Stimulated activated CD8-positive, alpha-beta memory T cell treated with anti-CD3 and anti-CD28 coated beads, Interleukin-4, amount 100 ng/mL, for 1 hour (primary cell): Measurements from ENCODE around the gene IGFBP4.
"Not testable (repeated sequence)": the region's sequence is repeated elsewhere in the genome, so short reads cannot be mapped to it uniquely, and the experiment has no call there.

Experiments used
- DNase-seq, 2 donors: peaks; one replicate each; pipeline ENCODE4 v3.0.0-alpha.2; 2020; ENCODE audit warnings: low read depth in 2 of 2, low spot score in 1 of 2

The IGFBP4 gene

DNA sequence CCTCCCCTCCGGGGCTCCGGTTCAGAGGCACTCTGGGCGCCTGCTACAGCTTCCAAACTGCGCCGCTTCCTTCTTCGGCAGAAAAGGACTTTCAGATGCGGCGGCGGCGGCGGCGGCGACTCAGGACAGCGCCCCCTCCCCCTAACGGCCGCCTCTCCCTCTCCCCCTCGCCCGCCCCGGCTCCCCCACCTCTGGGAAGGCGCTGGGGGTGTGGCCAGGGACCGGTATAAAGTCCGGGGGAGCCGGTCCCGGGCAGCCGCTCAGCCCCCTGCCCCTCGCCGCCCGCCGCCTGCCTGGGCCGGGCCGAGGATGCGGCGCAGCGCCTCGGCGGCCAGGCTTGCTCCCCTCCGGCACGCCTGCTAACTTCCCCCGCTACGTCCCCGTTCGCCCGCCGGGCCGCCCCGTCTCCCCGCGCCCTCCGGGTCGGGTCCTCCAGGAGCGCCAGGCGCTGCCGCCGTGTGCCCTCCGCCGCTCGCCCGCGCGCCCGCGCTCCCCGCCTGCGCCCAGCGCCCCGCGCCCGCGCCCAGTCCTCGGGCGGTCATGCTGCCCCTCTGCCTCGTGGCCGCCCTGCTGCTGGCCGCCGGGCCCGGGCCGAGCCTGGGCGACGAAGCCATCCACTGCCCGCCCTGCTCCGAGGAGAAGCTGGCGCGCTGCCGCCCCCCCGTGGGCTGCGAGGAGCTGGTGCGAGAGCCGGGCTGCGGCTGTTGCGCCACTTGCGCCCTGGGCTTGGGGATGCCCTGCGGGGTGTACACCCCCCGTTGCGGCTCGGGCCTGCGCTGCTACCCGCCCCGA lies at the start of gene IGFBP4:
IGFBP4 (plus strand) TSS at position 255 of the 792 bp plus-strand sequence; CDS start at position 541, 286 bp downstream.
- peak in 1 of 2 donors; percentile 23 for DNase-seq

DNA sequence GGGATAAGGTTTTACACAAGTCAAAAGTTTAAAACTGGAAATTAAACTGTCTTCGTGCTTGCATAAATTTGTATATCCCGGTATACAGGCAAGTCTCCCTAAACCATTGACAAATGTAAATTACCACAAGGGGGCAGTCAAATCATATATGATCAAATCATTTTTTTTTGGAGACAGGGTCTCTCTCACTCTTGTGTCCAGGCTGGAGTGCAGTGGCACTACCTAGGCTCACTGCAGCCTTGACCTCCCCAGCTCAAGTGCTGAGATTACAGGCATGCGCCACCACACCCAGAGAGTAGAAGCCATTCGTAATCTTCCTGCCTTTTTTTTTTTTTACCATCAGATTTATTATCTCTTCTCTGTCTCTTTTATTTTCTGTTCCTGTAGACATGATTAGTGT lies 44.1 kb upstream of the IGFBP4 start:
- no peak for DNase-seq

DNA sequence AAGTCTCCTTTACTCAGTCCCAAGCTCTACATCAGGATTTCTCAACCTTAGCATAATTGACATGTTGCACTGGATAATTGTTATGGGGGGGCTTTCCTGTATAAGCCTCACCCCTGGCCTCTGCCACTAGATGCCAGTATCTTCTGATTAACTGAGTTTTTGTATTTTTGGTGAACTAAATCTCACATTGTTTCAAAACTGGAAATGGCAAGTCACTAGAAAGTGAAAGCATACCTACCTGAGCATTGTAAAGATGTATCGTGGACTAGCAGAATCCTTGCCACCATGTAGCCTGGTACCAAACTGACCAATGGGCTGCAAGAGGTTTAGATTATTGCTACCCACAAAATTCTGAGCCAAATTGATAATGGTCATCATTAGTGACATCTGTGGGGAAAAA lies 40.6 kb upstream of the IGFBP4 start:
- no peak for DNase-seq

DNA sequence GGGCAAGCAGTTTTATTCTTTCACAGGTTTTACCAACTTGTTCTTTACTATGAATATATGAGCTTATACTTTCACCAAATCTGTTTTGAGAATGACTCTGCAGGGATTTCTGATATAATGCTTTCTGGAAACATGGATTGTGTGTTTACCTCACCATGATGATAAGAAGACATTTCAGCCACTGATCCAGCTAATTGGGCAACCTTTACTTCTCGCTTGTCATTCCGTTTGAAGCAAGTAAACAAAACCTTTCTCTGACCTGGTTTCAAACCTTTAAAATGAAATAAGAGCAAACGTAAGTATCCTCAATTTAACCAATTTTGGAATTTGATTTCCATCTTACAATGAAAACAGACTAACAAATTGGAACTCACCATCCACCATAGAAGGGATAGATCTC lies 39.2 kb upstream of the IGFBP4 start:
- DNase-seq, result no peak

DNA sequence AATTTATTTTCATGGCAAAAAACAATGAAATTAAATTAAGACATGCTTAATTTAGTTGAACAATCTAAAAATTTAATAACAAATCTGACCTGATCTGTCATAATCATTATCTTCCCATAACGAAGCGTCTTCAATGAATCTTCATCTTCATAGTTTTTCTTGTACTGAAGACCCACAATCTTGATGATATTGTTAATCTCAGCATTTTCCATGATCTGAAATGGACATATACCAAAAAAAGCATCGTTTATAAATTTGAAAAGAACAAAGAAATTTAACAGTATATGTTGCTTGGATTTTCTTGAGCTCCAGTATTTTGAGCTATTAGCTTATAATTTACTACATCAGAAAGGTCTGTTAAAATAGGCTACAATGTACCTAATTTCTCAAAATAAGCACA lies 35.8 kb upstream of the IGFBP4 start:
- DNase-seq, result no peak

DNA sequence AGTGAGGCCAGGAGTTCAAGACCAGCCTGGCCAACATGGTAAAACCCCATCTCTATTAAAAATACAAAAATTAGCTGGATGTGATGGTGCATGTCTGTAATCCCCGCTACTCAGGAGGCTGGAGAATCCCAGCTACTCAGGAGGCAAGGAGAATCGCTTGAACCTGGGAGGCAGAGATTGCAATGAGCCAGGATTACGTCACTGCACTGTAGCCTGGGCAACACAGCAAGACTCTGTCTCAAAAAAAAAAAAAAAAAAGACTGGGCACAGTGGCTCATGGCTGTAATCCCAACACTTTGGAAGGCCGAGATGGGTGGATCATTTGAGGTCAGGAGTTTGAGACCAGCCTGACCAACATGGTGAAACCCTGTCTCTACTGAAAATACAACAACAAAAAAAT lies 33.7 kb upstream of the IGFBP4 start:
- DNase-seq, result not testable (repeated sequence)

DNA sequence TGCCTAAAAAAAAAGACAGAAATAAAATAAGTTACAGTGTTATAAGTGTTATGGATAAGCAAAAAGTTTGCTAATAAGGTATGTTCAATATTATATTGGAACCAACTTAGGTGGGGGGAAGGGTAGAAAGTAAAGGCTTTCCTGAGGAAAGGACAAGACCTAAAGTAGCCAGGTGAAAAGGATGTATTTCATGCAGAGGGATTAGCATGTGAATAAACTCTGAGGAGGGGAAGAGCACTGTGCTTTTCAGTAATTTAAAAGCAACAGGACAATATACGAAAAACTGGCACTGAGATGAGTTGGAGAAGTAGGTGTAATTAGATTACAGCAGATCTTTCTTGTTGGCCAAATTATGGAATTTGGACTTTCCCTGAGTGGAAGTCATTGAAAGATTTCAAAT lies 33.2 kb upstream of the IGFBP4 start:
- DNase-seq, result no peak

DNA sequence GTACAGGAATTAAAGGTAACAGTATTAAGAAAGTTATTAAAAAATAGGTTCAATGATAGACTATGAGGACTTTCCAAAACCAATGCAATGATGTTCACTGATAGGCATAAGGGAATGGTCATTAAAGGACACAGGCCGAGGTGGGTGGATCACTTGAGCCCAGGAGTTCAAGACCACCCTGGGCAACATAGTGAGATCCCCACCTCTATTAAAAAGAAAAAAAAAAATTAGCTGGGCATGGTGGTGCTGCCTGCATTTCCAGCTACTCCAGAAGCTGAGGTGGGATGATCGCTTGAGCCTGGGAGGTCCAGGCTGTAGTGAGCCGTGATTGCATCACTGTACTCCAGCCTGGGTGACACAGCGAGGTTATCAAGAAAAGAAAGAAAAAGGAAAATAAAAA lies 31.4 kb upstream of the IGFBP4 start:
- DNase-seq, result no peak

DNA sequence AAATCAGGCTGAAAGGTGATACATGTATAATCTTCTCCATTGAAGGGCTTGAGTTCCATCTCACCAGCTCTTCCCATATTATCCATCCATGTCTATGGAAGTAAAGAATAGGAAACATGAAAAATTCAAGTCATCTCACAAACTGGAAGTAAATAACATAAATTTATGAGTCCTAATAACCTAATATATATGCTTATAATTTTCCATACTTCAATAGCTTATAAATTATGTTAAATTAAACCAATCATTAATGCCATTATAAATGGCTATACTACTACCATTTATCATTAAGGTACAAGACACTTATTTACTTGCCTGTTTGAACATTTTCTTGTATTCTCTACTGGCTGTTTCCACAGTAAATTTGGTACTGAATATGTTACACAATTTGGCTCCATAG lies 30.4 kb upstream of the IGFBP4 start:
- DNase-seq, result no peak

DNA sequence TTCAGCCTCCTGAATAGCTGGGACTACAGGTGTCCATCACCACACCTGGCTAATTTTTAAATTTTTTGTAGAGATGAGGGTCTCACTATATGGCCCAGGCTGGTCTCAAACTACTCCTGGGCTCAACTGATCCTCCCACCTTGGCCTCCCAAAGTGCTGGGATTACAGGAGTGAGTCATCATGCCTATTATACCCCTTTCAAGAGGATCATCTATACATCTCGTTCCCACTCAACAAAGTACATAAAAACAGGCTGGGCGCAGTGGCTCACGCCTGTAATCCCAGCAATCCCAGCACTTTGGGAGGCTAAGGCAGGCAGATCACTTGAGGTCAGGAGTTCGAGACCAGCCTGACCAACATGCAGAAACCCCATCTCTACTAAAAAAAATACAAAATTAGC lies 28.9 kb upstream of the IGFBP4 start:
- not testable (repeated sequence) for DNase-seq

DNA sequence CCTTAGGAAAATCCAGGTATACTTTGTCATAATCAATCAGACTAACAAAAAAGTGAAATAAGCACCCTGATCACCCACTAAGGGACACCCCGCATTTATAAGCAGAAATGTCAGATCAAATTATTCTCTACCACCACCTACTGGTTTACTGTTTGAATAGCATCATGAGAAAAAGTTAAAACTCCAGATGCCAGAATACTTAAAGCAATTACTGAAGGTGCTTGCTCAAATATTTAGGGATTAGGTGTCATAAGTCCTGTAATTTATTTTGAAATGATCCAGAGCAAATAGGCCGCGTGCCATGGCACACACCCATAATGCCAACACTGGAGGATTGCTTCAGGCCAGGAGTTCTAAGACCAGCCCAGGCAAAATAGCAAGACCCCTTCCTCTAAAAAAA lies 27.9 kb upstream of the IGFBP4 start:
- no peak for DNase-seq

DNA sequence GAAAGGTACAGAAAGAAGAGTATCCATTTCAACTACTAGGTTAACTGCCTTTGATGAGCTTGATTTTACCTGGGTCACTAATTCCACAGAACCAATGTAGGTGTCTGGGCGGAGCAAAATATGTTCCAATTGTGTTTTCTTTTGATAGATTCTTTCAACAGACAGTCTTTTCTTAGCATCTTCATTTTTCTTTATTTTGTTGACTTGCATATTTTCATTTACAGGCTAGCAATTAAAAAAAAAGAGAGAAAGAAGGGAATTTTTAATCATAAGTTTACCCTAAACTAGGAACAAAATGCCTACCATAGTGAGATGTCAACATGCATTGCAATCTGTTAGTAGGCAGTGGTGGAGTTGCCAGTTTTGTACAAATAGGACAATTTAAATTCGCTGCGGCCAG lies 26.6 kb upstream of the IGFBP4 start:
- no peak for DNase-seq

DNA sequence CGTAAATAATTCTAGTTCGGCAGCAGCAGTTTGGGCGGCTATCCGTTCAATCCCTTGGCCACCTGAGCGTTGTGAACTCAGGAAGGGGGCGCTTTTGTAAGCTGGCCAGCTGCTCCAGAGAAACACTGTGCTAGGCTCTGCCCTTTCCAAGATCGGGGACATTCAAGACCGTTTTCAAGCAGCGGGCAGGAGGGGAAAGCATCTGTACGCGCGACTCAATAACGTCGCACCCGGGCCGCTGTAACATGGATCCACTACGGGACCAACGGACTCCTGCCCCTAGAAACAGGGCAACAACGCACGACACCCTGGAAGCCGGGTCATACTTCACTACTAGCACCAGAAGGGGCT lies 26.0 kb upstream of the IGFBP4 start:
- DNase-seq, result no peak

DNA sequence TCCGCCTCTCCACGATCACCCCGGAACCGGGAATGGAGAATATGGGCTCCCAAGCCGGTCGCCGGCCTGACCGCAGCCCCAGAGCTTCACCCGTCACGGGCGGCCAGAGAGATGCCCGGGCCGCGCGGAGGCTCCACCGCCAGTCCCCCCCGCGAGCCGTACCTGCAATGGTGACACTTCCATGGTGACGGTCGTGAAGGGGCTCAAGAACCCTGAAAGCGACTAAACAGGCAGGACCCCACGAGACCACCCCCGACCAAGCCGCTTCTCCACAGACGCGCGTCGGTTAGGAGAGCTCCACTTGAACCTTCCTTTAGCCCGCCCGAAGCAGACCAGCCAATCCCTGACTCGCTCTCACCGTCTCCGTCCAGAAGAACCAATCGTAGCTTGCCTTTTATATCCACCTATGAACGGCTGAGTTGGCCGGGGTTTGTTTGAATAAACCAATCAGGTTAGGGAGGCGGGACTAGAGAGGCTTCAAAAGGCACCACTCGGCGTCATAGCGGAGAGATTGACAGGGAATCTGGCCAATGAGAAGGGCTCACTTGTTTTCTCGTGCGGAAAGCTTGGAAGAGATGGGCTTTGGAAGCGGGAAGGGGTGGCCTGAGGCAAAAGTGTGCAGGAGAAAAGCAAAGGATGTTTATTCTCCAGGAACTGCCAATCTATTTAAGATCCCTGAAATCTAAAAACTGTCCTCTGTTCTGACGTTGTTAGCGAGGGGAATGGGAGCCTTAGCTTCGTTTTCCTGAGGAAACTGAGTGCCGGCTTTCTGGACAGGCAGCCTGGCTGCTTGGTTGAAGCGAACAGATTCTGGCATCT lies 25.4 kb upstream of the IGFBP4 start, which contains the start of gene TOP2A:
TOP2A (minus strand) TSS at position 288 of the 819 bp plus-strand sequence; CDS start at position 183, 105 bp downstream.
- peak; percentile 81 to 88 for DNase-seq

DNA sequence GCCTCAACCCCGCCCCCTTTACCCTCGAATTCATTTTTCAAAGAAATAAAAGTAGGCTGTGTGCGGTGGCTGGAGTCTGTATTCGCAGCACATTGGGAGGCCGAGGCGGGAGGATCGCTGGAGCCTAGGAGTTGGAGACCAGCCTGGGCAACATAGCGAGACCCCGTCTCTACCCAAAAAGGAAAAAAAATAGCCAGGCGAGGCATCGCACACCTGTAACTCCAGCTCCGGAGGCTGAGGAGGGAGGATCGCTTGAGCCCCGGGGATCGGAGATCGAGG lies 24.9 kb upstream of the IGFBP4 start:
- no peak for DNase-seq

DNA sequence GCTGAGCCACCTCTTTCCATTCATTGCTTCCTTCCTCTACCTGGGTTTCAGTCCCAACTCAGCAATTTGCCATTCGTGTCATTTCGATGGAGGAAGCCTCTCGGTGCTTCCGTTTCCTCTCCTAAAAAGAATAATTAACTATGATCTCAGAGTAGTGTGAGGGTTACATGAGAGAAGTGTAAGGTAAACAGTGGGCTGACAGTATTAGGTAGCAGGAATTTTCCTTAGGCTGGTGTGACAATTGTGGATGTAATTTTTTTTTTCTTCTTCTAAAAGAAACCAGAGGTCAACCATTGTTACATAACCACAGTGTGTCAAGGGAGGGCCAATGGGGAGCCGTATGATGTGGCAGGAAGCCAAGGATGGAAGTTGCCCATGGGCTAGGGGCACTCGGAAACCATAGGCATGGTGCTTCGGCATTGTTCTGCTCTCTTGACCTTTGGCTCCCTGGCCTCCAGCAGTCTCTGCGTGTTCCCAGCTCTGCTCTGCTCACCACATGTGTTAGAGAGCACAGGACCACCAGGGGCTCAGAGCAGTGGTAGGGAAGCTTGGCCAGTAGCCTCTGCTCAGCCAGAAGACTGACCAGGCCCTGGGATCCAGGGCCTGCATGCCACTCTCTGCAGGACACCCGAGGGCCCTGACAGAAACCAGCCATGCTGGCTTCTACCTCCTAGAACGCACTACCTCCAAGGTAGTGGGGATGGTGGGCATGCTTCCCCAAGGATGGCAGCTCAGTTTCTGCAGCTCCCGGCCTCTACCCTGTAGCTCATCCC lies 23.5 kb upstream of the IGFBP4 start:
- DNase-seq, result no peak

DNA sequence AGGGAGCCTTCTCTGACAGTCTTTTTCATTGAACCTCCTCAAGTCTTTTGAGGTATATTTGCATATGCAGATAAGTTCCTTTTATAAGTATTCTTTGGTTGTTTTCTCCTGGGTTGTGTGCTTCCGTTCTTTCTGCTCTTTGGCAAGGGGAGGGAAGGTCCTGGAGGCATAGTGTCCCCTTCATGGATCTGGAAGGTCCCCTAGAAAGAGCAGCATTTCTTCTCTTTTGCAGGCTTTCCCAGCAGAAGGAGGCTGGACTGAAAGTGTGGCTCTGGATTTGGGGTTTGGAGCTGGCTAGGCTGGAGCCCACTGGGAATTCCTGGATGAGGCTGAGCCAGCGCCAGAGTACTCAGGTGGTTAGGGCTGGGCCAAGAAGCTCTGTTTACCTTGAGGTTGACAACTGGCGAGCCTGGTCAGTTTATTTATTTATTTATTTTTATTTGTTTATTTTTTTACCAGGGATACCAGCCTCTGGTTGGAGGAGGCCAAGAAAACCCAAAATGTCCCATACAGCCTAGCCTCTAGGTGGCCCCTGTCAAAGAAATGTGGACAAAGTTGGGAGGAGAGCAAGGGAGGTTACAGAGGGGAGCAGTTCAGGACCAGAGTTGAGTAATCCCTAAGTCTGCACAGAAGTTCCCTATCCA lies 20.1 kb upstream of the IGFBP4 start:
- no peak for DNase-seq

DNA sequence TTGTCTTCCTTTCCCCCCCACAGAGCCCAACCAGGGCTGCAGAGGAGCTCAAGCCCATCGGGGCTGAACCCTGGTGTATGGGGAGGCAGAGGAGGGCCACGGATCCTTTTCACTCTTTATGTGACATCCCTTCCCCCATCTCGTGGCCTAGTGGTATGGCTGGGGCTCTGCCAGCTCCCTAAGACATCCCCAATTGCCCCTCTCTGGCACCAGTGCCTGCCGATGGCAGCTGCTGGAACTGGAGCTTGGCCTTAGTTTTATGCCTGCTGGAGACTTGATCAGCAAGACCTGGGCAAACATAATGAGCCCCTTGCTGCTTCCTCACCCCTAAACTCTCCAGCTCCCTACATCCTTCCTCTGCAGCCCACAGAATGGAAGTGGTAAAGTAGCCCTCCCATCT lies 17.5 kb upstream of the IGFBP4 start:
- DNase-seq, result no peak

DNA sequence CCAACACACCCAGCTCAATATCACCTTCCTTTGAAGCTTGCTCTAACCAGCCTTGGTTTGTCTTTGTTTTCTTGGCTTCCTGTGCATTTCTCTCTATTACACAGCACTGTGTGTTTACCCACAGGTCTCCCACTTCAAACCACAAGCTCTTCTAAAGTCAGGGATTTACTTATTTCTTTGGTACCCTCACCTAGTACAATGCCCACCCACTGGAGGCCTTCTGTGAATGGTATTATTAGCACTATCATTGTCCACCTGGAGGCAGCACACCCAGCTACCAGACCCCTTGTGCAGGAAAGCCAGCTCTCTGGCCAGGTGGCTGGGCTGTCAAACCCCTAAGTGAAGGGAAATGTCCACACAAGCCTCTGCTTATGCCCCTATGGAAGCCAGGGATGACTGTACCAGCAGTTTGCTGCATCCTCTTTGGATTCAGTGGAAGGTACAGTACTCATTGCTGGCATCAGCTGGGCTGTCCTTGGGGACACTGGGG lies 16.2 kb upstream of the IGFBP4 start:
- DNase-seq, result no peak

DNA sequence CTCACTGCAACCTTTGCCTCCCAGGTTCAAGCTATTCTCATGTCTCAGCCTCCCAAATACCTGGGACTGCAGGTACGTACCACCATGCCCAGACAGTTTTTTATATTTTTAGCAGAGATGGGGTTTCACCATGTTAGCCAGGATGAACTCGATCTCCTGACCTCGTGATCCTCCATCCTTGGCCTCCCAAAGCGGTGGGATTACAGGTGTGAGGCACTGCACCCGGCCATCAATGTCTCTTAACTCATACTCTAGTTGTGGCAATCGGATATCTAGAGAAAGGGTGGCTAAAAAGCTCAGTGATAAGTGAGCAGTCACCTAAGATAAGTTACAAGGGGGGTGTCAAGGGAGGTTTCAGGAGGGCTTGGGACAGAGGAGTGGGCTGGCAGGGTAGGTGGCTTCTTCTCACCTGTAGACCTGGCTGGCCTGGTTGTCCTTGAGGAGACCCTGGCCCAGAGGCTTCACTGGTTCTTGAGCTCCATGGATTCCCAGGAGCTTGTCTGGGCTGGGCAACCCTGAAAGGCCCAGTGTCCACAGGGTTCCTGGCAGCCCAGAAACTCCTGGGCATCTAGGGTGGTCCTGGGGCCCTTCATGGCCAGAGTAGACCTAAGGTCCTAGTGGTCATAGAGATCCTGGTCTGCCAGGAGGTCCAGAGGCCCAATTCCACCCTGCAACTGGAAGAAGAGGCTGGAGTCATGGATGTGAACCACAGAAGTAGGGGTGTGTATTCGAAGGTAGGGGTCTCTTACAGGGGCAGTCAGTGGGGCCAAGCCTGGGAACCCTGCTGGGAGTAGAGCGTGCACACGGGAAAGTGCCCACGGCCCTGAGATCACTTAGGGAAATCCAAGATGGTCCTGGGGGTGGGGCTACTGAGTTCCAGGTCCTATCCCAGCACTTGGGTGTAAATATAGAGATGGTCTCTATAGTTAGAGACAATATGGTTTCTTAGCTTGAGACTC lies 12.7 kb upstream of the IGFBP4 start:
- no peak for DNase-seq
